GM12878 (cell line): Measurements from ENCODE around the gene GRIN2A. TPM values are rescaled to one million over a fixed set of nuclear protein-coding genes. Genes with fewer than 3 reads are reported as not detected.

Experiments used
- ATAC-seq: fragments of 200-7000 bp; cut with Tn5 transposase; 3 replicates; pipeline ENCODE4 v1.9.1; 2020; ENCODE audit warnings: mild to moderate bottlenecking, moderate library complexity
- BruUV-seq: library from RNA; stranded (reverse); fragments of 400-500 nt; replicated peaks from 2 replicates; lab custom pipeline; 2021; lab: Mats Ljungman, UMichigan
- CTCF ChIA-PET: fragments of 300-600 bp; sonication (Branson Sonifier 250); formaldehyde crosslinking; extraction: SDS; loops from one replicate; lab custom pipeline; 2021; ENCODE audit warnings: inconsistent platforms; lab: Yijun Ruan, JAX
- POLR2A ChIA-PET: fragments of 350-600 bp; formaldehyde crosslinking; extraction: SDS; loops from one replicate; lab custom pipeline; 2021; ENCODE audit warnings: inconsistent platforms; lab: Charles Lee
- RAD21 ChIA-PET: fragments of 300-600 bp; sonication (Branson Sonifier 250); formaldehyde crosslinking; loops from one replicate; lab custom pipeline; 2023; ENCODE audit warnings: antibody characterized with exemption; ENCODE audit not compliant: unreplicated experiment; lab: Charles Lee
- SMC1A ChIA-PET: fragments of 300-600 bp; sonication (Branson Sonifier 250); formaldehyde crosslinking; loops from one replicate; lab custom pipeline; 2023; ENCODE audit not compliant: unreplicated experiment, uncharacterized antibody; lab: Charles Lee
- DNase-seq: peaks from one replicate; pipeline ENCODE4 v3.0.0-alpha.2; 2011; ENCODE audit warnings: low read depth, low spot score
- FAIRE-seq: peaks from 3 replicates; lab custom pipeline; 2011; peaks lifted over from hg19 to GRCh38; lab: Jason Lieb, UNC
- H2AFZ ChIP-seq: 2 replicates; pipeline ENCODE4 v1.6.0; 2011; ENCODE audit warnings: low read depth, low read length, control low read depth; ENCODE audit not compliant: control insufficient read depth
- H3K27ac ChIP-seq: 2 replicates; pipeline ENCODE4 v1.5.1; 2011; ENCODE audit warnings: control low read depth; ENCODE audit not compliant: control insufficient read depth, insufficient read depth
- H3K27me3 ChIP-seq, 2 experiments: replicated peaks in 1 of 2; 2 replicates each; pipeline versions ENCODE4 v1.6.0 to v1.6.1; 2011; ENCODE audit warnings: low read length in 1 of 2; ENCODE audit not compliant: control insufficient read depth in 2 of 2, insufficient read depth in 2 of 2
- H3K36me3 ChIP-seq, 2 experiments: 2 replicates each; pipeline ENCODE4 v1.5.1; 2011; ENCODE audit warnings: low read length in 1 of 2; ENCODE audit not compliant: control insufficient read depth in 2 of 2, insufficient read depth in 2 of 2
- H3K4me1 ChIP-seq: 2 replicates; pipeline ENCODE4 v1.6.1; 2011; ENCODE audit warnings: mild to moderate bottlenecking, low read length, moderate library complexity, mixed read lengths; ENCODE audit not compliant: control insufficient read depth, insufficient read depth
- H3K4me2 ChIP-seq: 2 replicates; pipeline ENCODE4 v1.6.0; 2011; ENCODE audit warnings: control low read depth; ENCODE audit not compliant: control insufficient read depth, insufficient read depth
- H3K4me3 ChIP-seq: fragments of 200-600 bp; sonication (generic); 2 replicates; pipeline ENCODE4 v1.5.1; 2016
- H3K79me2 ChIP-seq: 2 replicates; pipeline ENCODE4 v1.6.0; 2011; ENCODE audit warnings: low read length; ENCODE audit not compliant: control insufficient read depth, insufficient read depth
- H3K9ac ChIP-seq: 2 replicates; pipeline ENCODE4 v1.8.0; 2011; ENCODE audit warnings: low read length, control low read depth, mixed read lengths; ENCODE audit not compliant: control insufficient read depth, insufficient read depth
- H3K9me3 ChIP-seq: replicated peaks from 3 replicates; pipeline ENCODE4 v1.5.1; 2011; ENCODE audit warnings: mild to moderate bottlenecking, low read length; ENCODE audit not compliant: control insufficient read depth, insufficient read depth
- H4K20me1 ChIP-seq: 2 replicates; pipeline ENCODE4 v1.6.0; 2011; ENCODE audit not compliant: control insufficient read depth, insufficient read depth
- CBX3 ChIP-seq: fragments of 200-600 bp; sonication (generic); IDR thresholded peaks from 2 replicates; pipeline ENCODE4 v1.6.1; 2016; ENCODE audit warnings: low read depth, borderline replicate concordance
- CEBPB ChIP-seq, 2 experiments: fragments of 150-350 bp in 1 of 2; IDR thresholded peaks; 2 replicates each; pipeline ENCODE4 v1.6.1; 2012 to 2014; ENCODE audit warnings: low read depth in 2 of 2, low read length in 2 of 2, borderline replicate concordance in 1 of 2, inconsistent platforms in 1 of 2
- FOS ChIP-seq: IDR thresholded peaks from 3 replicates; pipeline ENCODE4 v1.6.1; 2011; ENCODE audit warnings: borderline replicate concordance; ENCODE audit not compliant: insufficient read length; ENCODE audit errors: extremely low read depth
- FOXM1 ChIP-seq: IDR thresholded peaks from 2 replicates; pipeline ENCODE4 v1.6.1; 2012; ENCODE audit warnings: low read depth, mild to moderate bottlenecking, inconsistent platforms, low read length, moderate library complexity
- GABPA ChIP-seq: IDR thresholded peaks from 2 replicates; pipeline ENCODE4 v1.6.1; 2014; ENCODE audit warnings: antibody characterized with exemption, low read depth, mild to moderate bottlenecking, inconsistent platforms
- JUNB ChIP-seq: IDR thresholded peaks from 2 replicates; pipeline ENCODE4 v1.6.1; 2016; ENCODE audit warnings: antibody characterized with exemption, mild to moderate bottlenecking
- KDM1A ChIP-seq: fragments of 200-600 bp; sonication (generic); IDR thresholded peaks from 2 replicates; pipeline ENCODE4 v1.6.1; 2016; ENCODE audit warnings: borderline replicate concordance
- POU2F2 ChIP-seq: IDR thresholded peaks from 3 replicates; pipeline ENCODE4 v1.6.1; 2011; ENCODE audit warnings: low read depth, mild to moderate bottlenecking, low read length, borderline replicate concordance
- RBBP5 ChIP-seq: fragments of 200-600 bp; sonication (generic); conservative IDR thresholded peaks from 2 replicates; pipeline ENCODE4 v1.6.1; 2016
- REST ChIP-seq: IDR thresholded peaks from 2 replicates; pipeline ENCODE4 v1.6.1; 2012; ENCODE audit warnings: mild to moderate bottlenecking, low read depth, low read length
- WGBS: methylation state at CpG from one replicate; pipeline ENCODE4 v1.1.6; 2016; ENCODE audit warnings: low lambda C conversion rate; ENCODE audit not compliant: insufficient replicate concordance, insufficient coverage; ENCODE audit errors: missing lambda C conversion rate; 5-methylcytosine and 5-hydroxymethylcytosine counted together
- in situ Hi-C: fragments of 300-500 bp; cut with MboI; formaldehyde crosslinking; loops from 9 replicates; pipeline ENCODE4 v1.14.3; 2018; ENCODE audit warnings: mixed read lengths
- intact Hi-C: fragments of 100-400 bp; cut with micrococcal nuclease; formaldehyde crosslinking; loops from one replicate; pipeline ENCODE4 v1.14.2; 2022; ENCODE audit not compliant: unreplicated experiment
- polyA plus RNA-seq, 11 experiments: library from polyadenylated mRNA; depleted of rRNA in 4 of 11; unstranded in 6 of 11; stranded (reverse) in 5 of 11; fragments of >200 nt; fragmentation: Nextera tagmentation in 4 of 11; fragmentation: Illumina TruSeq in 1 of 11; extraction: Ambion mirVana in 4 of 11; extraction: Trizol in 1 of 11; gene quantifications; 1 replicate in 1 of 11; 2 replicates in 10 of 11; pipeline versions ENCODE4 v1.2.1 to v1.2.3, GENCODE V29; 2011 to 2016; ENCODE audit warnings: inconsistent platforms in 2 of 11, missing spikeins in 2 of 11, low read depth in 1 of 11
- total RNA-seq, 4 experiments: library from RNA; depleted of rRNA in 3 of 4; stranded (reverse); fragments of >200 nt in 3 of 4; fragmentation: Illumina TruSeq in 1 of 4; extraction: Trizol in 1 of 4; gene quantifications; 2 replicates each; pipeline versions ENCODE4 v1.2.1 to v1.2.3, GENCODE V29; 2013 to 2021
- TF ChIP-seq, protein P1 (sequence below): IDR thresholded peaks from 2 replicates; pipeline ENCODE4 v1.6.1; 2011; ENCODE audit warnings: mild to moderate bottlenecking, low read depth, low read length, moderate library complexity; ENCODE audit not compliant: insufficient replicate concordance

GRIN2A gene
- total and polyA plus RNA-seq, 10 of the 15 experiments (the other 5 are each of a cell fraction or from before 2014, with no cell fraction given): 2.4 to 13.3 (median 7.3) TPM

DNA sequence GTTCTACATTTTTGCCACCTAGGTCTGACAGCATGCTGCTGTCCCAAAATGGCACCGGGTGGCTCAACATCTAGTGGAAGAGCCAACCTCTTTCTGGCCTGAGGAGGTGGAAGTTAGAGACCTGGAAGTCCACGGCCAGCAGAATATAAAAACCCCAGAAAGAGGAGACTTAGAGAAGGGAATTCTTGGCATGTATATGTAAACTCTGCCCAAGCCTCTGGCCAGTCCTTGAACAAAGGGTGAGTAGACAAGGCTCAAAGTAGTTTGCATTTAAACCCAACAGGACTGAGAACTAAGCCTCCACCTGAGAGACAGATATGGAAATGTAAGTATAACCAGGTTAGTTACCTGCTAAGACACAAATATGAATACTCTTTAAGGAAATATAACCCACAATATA is 210.3 kb downstream of the GRIN2A start:
- Histone ChIP-seq H3K9ac (no peak overlapping the region), H2AFZ (no peak overlapping the region), H3K4me2 (no peak overlapping the region), H3K27ac (no peak overlapping the region), H3K79me2 (no peaks in the 10 kb centered on the region), H4K20me1 (no peaks in the 10 kb centered on the region), H3K4me3 (no peak overlapping the region), H3K4me1 (no peaks in the 10 kb centered on the region), H3K27me3 (no peaks in the 10 kb centered on the region), H3K36me3 (no peaks in the 10 kb centered on the region), H3K9me3 (no peaks in the 10 kb centered on the region; the same call in 2 of the 3 replicates)
- FAIRE-seq: no peak
- no peak for DNase-seq
- CTCF ChIA-PET: interaction anchor here (0.8 to 2.9 kb wide), 7 partner anchors 8 to 210 kb away, joined by 3 to 28 read pairs (median 3); partner anchors contain the start of gene GRIN2A
- POLR2A ChIA-PET: interaction anchor here (0.6 to 1.4 kb wide), 2 partner anchors 59 to 81 kb away, joined by 3 read pairs; no protein-coding TSS in a partner anchor
- no TSS peak for BruUV-seq
- RAD21 ChIA-PET: interaction anchor here (0.9 to 1.0 kb wide), 3 partner anchors 16 to 42 kb away, joined by 3 to 4 read pairs (median 4); no protein-coding TSS in a partner anchor
- in situ Hi-C loops (no loop called here), intact Hi-C loops (no loop called here)
- TF ChIP-seq FOXM1 (no peak), CEBPB (IDR thresholded peaks at IDR 0.05; ENCODE audit: borderline replicate concordance in 1 of 2, low read depth in 2 of 2, low read length in 2 of 2) (no peak), JUNB (no peak), KDM1A (no peak), FOS (no peak), GABPA (no peak), RBBP5 (no peak), CBX3 (no peak), REST (no peak), POU2F2 (no peak)
- TF ChIP-seq, protein P1, sequence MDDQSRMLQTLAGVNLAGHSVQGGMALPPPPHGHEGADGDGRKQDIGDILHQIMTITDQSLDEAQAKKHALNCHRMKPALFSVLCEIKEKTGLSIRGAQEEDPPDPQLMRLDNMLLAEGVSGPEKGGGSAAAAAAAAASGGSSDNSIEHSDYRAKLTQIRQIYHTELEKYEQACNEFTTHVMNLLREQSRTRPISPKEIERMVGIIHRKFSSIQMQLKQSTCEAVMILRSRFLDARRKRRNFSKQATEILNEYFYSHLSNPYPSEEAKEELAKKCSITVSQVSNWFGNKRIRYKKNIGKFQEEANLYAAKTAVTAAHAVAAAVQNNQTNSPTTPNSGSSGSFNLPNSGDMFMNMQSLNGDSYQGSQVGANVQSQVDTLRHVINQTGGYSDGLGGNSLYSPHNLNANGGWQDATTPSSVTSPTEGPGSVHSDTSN: no peak
- whole genome bisulfite sequencing: 43% methylated on average over 2 of the region's 2 CpGs
- SMC1A ChIA-PET: interaction anchor here (0.9 to 3.2 kb wide), 8 partner anchors 11 to 254 kb away, joined by 3 to 28 read pairs (median 4); no protein-coding TSS in a partner anchor
- ATAC-seq: no peak
